ENCODE results near the gene NINL. TPM values are rescaled to one million over a fixed set of nuclear protein-coding genes. Genes with fewer than 3 reads are reported as not detected.

Gene NINL
- total RNA-seq, 1 experiment from 2014 or later, result 1.2 TPM

- H3K27ac Mint-ChIP-seq (ENCODE audit: low read depth, unreplicated experiment), result no peak overlapping the region
- H3K27me3 Mint-ChIP-seq (ENCODE audit: insufficient read depth, unreplicated experiment), result no peaks in the 10 kb centered on the region
- TF ChIP-seq CTCF (IDR thresholded peaks at IDR 0.05; ENCODE audit: unreplicated experiment), result no peak
- no TSS peak for BruUV-seq (replicated peaks)
- CTCF ChIA-PET, result interaction anchor here (1.1 to 2.8 kb wide), 3 partner anchors 9 to 79 kb away, joined by 3 to 17 read pairs (median 6); no protein-coding TSS in a partner anchor
- intact Hi-C loops (cut with micrococcal nuclease), result no loop called here
- no peaks in the 10 kb centered on the region for H3K9me3 Mint-ChIP-seq (ENCODE audit: unreplicated experiment)
- no peaks in the 10 kb centered on the region for H3K36me3 Mint-ChIP-seq (ENCODE audit: insufficient read depth, unreplicated experiment)
- no peak overlapping the region for H3K4me3 Mint-ChIP-seq (ENCODE audit: unreplicated experiment)
- no peaks in the 10 kb centered on the region for H3K4me1 Mint-ChIP-seq (ENCODE audit: insufficient read depth, unreplicated experiment)
- POLR2A ChIA-PET, result no interaction called here
- no peak for DNase-seq (ENCODE audit: unreplicated experiment)
Measured at GRCh38 chr20:25548613-25549086, 36.7 kb downstream of the NINL start.

- BruUV-seq (replicated peaks), result no TSS peak
Measured at GRCh38 chr20:25547999-25548398, 37.3 kb downstream of the NINL start.

GRCh38 chr20:25547063-25547462 lies 38.3 kb downstream of the NINL start:
- DNase-seq (ENCODE audit: unreplicated experiment), result no peak
- Mint-ChIP-seq H3K27ac (ENCODE audit: low read depth, unreplicated experiment) (no peak overlapping the region), H3K4me1 (ENCODE audit: insufficient read depth, unreplicated experiment) (no peaks in the 10 kb centered on the region), H3K27me3 (ENCODE audit: insufficient read depth, unreplicated experiment) (no peaks in the 10 kb centered on the region), H3K36me3 (ENCODE audit: insufficient read depth, unreplicated experiment) (no peaks in the 10 kb centered on the region), H3K9me3 (ENCODE audit: unreplicated experiment) (no peaks in the 10 kb centered on the region), H3K4me3 (ENCODE audit: unreplicated experiment) (no peak overlapping the region)
- ChIA-PET POLR2A (interaction anchor here (0.6 kb wide), 1 partner anchor 72 kb away, joined by 3 read pairs; no protein-coding TSS in a partner anchor), CTCF (no interaction called here)
- intact Hi-C loops (cut with micrococcal nuclease), result no loop called here
- TF ChIP-seq CTCF (IDR thresholded peaks at IDR 0.05; ENCODE audit: unreplicated experiment), result no peak
- BruUV-seq (replicated peaks), result no TSS peak

More at GRCh38 chr20:25547999-25548398, 37.3 kb downstream of the NINL start:
- Mint-ChIP-seq H3K9me3 (ENCODE audit: unreplicated experiment) (no peaks in the 10 kb centered on the region), H3K27ac (ENCODE audit: low read depth, unreplicated experiment) (no peak overlapping the region), H3K27me3 (ENCODE audit: insufficient read depth, unreplicated experiment) (no peaks in the 10 kb centered on the region), H3K36me3 (ENCODE audit: insufficient read depth, unreplicated experiment) (no peaks in the 10 kb centered on the region), H3K4me3 (ENCODE audit: unreplicated experiment) (no peak overlapping the region), H3K4me1 (ENCODE audit: insufficient read depth, unreplicated experiment) (no peaks in the 10 kb centered on the region)
- ChIA-PET CTCF (interaction anchor here (0.6 to 2.8 kb wide), 4 partner anchors 8 to 554 kb away, joined by 3 to 17 read pairs (median 4); no protein-coding TSS in a partner anchor), POLR2A (no interaction called here)
- TF ChIP-seq CTCF (IDR thresholded peaks at IDR 0.05; ENCODE audit: unreplicated experiment), result no peak
- no peak for DNase-seq (ENCODE audit: unreplicated experiment)
- intact Hi-C loops (cut with micrococcal nuclease), result no loop called here

GRCh38 chr20:25546048-25546447 lies 39.3 kb downstream of the NINL start:
- Mint-ChIP-seq H3K27ac (ENCODE audit: low read depth, unreplicated experiment) (no peak overlapping the region), H3K9me3 (ENCODE audit: unreplicated experiment) (no peaks in the 10 kb centered on the region), H3K4me1 (ENCODE audit: insufficient read depth, unreplicated experiment) (no peaks in the 10 kb centered on the region), H3K27me3 (ENCODE audit: insufficient read depth, unreplicated experiment) (no peaks in the 10 kb centered on the region), H3K4me3 (ENCODE audit: unreplicated experiment) (no peak overlapping the region), H3K36me3 (ENCODE audit: insufficient read depth, unreplicated experiment) (no peaks in the 10 kb centered on the region)
- intact Hi-C loops (cut with micrococcal nuclease), result no loop called here
- no peak for TF ChIP-seq CTCF (IDR thresholded peaks at IDR 0.05; ENCODE audit: unreplicated experiment)
- DNase-seq (ENCODE audit: unreplicated experiment), result no peak
- ChIA-PET POLR2A (no interaction called here), CTCF (no interaction called here)
- BruUV-seq (replicated peaks), result no TSS peak
